ENCODE measurements around the gene CCNK. TPM values are rescaled to one million over a fixed set of nuclear protein-coding genes. Genes with fewer than 3 reads are reported as not detected.
A peak's percentile ranks its signal among the peaks of the same experiment; 100 is the strongest.

The CCNK gene
- polyA plus RNA-seq, 2 of the 4 experiments (the other 2 are of a cell fraction) = 22.7 to 46.6 TPM

DNA sequence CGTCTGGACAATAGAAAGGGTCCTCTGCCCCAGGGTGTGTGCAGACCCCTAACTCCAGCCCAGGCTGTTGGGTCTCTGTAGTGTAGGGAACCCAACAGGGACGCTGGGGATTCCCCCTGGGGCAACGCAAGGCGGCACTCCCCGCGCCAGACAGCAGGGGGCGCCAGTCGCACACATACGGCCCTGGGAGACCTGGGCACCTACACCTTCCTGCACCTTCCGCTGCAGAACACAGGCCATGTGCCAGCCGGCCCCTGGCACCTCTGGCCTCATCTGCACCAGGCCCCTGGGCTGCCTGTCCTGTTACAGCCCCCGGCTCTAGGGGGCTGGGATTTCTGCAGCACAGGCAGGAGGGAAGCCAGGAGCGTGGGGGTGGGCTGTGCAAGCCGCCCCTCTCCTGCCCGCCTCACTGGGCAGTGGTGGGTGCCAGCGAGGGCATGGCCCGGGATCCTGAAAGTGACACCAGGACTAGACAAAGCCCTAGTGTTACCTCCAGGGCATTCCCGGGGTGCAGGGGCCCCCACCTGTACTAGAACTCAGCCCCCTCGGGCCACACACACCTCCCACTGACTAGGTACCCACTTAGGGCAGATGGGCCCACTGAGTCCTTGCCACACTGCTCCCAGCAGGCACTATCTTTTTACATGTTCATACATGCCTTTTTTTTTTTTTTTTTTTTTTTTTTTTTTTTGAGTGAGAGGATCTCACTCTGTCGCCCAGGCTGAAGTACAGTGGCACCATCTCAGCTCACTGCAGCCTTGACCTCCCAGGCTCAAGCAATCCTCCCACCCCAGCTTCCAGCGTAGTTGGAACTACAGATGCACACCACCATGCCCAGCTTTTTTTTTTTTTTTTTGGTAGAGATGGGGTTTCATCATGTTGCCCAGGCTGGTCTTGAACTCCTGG, 37.5 kb downstream of the CCNK start:
- WGBS (ENCODE audit: missing lambda C conversion rate) = 41% methylated on average over 18 of the region's 21 CpGs
- ATAC-seq = peak; percentile 51 to 70; a peak in 5 of 6 replicates
- FAIRE-seq = no peak
- Histone ChIP-seq H3K4me3 (no peak overlapping the region), H3K4me1 (peaks cover 25% of the 10 kb centered on the region), H3K9me3 (no peaks in the 10 kb centered on the region), H3K4me2 (no peak overlapping the region), H3K27ac (peak overlapping the region; percentile 16 to 58; a peak in 4 of 6 replicates)
- ChIA-PET CTCF (interaction anchor here (0.6 to 2.1 kb wide), 47 partner anchors 9 to 674 kb away, joined by 3 to 11 read pairs (median 5); partner anchors contain the start of gene CCDC85C), POLR2A (interaction anchor here (0.6 kb wide), 1 partner anchor 90 kb away, joined by 3 read pairs; no protein-coding TSS in a partner anchor)
- TF ChIP-seq JUNB (IDR thresholded peaks at IDR 0.05) (no peak), EP300 (IDR thresholded peaks at IDR 0.05) (no peak), SMC3 (IDR thresholded peaks at IDR 0.05) (peak; percentile 93), KDM5A (IDR thresholded peaks at IDR 0.05) (no peak), RAD21 (conservative IDR thresholded peaks at IDR 0.05 in 1 of 2, IDR thresholded peaks at IDR 0.05 in 1 of 2) (peak; percentile 96), POLR2A (IDR thresholded peaks at IDR 0.05; ENCODE audit: low read length) (no peak), RNF2 (IDR thresholded peaks at IDR 0.05; ENCODE audit: borderline replicate concordance, low read depth) (no peak), EHF (CRISPR knock-in tag; IDR thresholded peaks at IDR 0.05) (no peak)
- TF ChIP-seq, protein P1, sequence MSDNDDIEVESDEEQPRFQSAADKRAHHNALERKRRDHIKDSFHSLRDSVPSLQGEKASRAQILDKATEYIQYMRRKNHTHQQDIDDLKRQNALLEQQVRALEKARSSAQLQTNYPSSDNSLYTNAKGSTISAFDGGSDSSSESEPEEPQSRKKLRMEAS (IDR thresholded peaks at IDR 0.05) = peak; percentile 48
- TF ChIP-seq, protein P2, sequence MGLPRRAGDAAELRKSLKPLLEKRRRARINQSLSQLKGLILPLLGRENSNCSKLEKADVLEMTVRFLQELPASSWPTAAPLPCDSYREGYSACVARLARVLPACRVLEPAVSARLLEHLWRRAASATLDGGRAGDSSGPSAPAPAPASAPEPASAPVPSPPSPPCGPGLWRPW (IDR thresholded peaks at IDR 0.05) = no peak
- TF ChIP-seq, protein P3, sequence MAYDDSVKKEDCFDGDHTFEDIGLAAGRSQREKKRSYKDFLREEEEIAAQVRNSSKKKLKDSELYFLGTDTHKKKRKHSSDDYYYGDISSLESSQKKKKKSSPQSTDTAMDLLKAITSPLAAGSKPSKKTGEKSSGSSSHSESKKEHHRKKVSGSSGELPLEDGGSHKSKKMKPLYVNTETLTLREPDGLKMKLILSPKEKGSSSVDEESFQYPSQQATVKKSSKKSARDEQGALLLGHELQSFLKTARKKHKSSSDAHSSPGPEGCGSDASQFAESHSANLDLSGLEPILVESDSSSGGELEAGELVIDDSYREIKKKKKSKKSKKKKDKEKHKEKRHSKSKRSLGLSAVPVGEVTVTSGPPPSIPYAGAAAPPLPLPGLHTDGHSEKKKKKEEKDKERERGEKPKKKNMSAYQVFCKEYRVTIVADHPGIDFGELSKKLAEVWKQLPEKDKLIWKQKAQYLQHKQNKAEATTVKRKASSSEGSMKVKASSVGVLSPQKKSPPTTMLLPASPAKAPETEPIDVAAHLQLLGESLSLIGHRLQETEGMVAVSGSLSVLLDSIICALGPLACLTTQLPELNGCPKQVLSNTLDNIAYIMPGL (CRISPR knock-in tag; IDR thresholded peaks at IDR 0.05; ENCODE audit: borderline replicate concordance) = no peak
- TF ChIP-seq, protein P4, sequence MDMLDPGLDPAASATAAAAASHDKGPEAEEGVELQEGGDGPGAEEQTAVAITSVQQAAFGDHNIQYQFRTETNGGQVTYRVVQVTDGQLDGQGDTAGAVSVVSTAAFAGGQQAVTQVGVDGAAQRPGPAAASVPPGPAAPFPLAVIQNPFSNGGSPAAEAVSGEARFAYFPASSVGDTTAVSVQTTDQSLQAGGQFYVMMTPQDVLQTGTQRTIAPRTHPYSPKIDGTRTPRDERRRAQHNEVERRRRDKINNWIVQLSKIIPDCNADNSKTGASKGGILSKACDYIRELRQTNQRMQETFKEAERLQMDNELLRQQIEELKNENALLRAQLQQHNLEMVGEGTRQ (IDR thresholded peaks at IDR 0.05) = no peak
- TF ChIP-seq, protein P5, sequence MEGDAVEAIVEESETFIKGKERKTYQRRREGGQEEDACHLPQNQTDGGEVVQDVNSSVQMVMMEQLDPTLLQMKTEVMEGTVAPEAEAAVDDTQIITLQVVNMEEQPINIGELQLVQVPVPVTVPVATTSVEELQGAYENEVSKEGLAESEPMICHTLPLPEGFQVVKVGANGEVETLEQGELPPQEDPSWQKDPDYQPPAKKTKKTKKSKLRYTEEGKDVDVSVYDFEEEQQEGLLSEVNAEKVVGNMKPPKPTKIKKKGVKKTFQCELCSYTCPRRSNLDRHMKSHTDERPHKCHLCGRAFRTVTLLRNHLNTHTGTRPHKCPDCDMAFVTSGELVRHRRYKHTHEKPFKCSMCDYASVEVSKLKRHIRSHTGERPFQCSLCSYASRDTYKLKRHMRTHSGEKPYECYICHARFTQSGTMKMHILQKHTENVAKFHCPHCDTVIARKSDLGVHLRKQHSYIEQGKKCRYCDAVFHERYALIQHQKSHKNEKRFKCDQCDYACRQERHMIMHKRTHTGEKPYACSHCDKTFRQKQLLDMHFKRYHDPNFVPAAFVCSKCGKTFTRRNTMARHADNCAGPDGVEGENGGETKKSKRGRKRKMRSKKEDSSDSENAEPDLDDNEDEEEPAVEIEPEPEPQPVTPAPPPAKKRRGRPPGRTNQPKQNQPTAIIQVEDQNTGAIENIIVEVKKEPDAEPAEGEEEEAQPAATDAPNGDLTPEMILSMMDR (IDR thresholded peaks at IDR 0.05) = peak; percentile 91
- DNase-seq (ENCODE audit: low read depth in 1 of 2, low spot score in 1 of 2) = peak; percentile 70 to 81

DNA sequence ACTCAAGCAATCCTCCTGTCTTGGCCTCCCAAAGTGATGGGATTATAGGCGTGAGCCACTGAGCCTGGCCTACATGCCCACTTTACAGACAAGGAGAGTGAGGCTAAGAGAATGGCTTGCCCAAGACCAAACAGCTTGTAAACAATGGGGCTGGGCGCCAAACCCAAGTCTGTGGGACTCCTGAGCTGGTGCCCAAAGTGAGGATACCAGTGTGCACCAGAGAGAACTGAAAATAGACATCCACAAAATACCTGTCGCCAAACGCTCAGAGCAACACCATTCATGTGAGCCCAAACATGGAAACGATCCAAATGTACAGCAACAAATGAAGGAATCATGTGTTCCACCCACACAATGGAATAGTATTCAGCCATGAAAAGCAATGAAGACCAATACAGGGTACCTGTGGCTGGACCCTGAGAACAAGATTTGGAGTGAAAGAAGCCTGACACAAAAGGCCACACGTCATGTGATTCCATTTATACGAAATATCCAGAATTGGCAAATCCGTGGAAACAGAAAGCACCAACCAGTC, 38.2 kb downstream of the CCNK start:
- CTCF ChIA-PET = interaction anchor here (0.6 to 1.6 kb wide), 17 partner anchors 14 to 673 kb away, joined by 3 to 9 read pairs (median 4); no protein-coding TSS in a partner anchor
- DNase-seq (ENCODE audit: low read depth in 1 of 2, low spot score in 1 of 2) (no peak), ATAC-seq (no peak), FAIRE-seq (no peak)
- H3K4me1 ChIP-seq = peaks cover 32% of the 10 kb centered on the region
- no peaks in the 10 kb centered on the region for H3K9me3 ChIP-seq
- H3K4me3 ChIP-seq = no peak overlapping the region
- 90% methylated on average over 8 of the region's 8 CpGs for WGBS (ENCODE audit: missing lambda C conversion rate)
- H3K4me2 ChIP-seq = no peak overlapping the region
- TF ChIP-seq, protein P6, sequence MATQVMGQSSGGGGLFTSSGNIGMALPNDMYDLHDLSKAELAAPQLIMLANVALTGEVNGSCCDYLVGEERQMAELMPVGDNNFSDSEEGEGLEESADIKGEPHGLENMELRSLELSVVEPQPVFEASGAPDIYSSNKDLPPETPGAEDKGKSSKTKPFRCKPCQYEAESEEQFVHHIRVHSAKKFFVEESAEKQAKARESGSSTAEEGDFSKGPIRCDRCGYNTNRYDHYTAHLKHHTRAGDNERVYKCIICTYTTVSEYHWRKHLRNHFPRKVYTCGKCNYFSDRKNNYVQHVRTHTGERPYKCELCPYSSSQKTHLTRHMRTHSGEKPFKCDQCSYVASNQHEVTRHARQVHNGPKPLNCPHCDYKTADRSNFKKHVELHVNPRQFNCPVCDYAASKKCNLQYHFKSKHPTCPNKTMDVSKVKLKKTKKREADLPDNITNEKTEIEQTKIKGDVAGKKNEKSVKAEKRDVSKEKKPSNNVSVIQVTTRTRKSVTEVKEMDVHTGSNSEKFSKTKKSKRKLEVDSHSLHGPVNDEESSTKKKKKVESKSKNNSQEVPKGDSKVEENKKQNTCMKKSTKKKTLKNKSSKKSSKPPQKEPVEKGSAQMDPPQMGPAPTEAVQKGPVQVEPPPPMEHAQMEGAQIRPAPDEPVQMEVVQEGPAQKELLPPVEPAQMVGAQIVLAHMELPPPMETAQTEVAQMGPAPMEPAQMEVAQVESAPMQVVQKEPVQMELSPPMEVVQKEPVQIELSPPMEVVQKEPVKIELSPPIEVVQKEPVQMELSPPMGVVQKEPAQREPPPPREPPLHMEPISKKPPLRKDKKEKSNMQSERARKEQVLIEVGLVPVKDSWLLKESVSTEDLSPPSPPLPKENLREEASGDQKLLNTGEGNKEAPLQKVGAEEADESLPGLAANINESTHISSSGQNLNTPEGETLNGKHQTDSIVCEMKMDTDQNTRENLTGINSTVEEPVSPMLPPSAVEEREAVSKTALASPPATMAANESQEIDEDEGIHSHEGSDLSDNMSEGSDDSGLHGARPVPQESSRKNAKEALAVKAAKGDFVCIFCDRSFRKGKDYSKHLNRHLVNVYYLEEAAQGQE (IDR thresholded peaks at IDR 0.05) = no peak
- TF ChIP-seq CHD4 (IDR thresholded peaks at IDR 0.05; ENCODE audit: borderline replicate concordance) (0 out of 2 replicates have a peak, but pooled peaks have one; percentile 45), FOXS1 (CRISPR knock-in tag; IDR thresholded peaks at IDR 0.05) (no peak)
- POLR2A ChIA-PET = interaction anchor here (0.6 kb wide), 1 partner anchor 89 kb away, joined by 3 read pairs; no protein-coding TSS in a partner anchor
- no peak overlapping the region for H3K27ac ChIP-seq
